Endodermal cell (in vitro differentiated cells): Measurements from ENCODE around the gene TIGD6. TPM values are rescaled to one million over a fixed set of nuclear protein-coding genes. Genes with fewer than 3 reads are reported as not detected.

Experiments
- DNase-seq: peaks from one replicate; pipeline ENCODE4 v3.0.0-alpha.2; 2017
- H3K27ac ChIP-seq: 2 replicates; pipeline ENCODE4 v1.5.1; 2013; ENCODE audit warnings: mild to moderate bottlenecking, low read depth, low read length, moderate library complexity
- H3K27me3 ChIP-seq: 2 replicates; pipeline ENCODE4 v1.6.1; 2013; ENCODE audit warnings: mild to moderate bottlenecking, low read length, moderate library complexity; ENCODE audit not compliant: insufficient read depth, control insufficient read depth, poor library complexity, severe bottlenecking
- H3K36me3 ChIP-seq: 2 replicates; pipeline ENCODE4 v1.7.0; 2013; ENCODE audit warnings: mild to moderate bottlenecking, low read length, moderate library complexity; ENCODE audit not compliant: control insufficient read depth, insufficient read depth
- H3K4me1 ChIP-seq: one replicate; pipeline ENCODE4 v1.7.0; 2013; ENCODE audit warnings: low read length; ENCODE audit not compliant: control insufficient read depth, insufficient read depth
- H3K4me3 ChIP-seq: 2 replicates; pipeline ENCODE4 v1.5.1; 2013; ENCODE audit warnings: mild to moderate bottlenecking, low read length, moderate library complexity
- H3K9ac ChIP-seq: 2 replicates; pipeline ENCODE4 v1.6.1; 2013; ENCODE audit warnings: mild to moderate bottlenecking, low read length, moderate library complexity; ENCODE audit not compliant: poor library complexity, severe bottlenecking; ENCODE audit errors: extremely low read depth
- H3K9me3 ChIP-seq: 2 replicates; pipeline ENCODE4 v1.6.1; 2013; ENCODE audit warnings: mild to moderate bottlenecking, low read length, moderate library complexity; ENCODE audit not compliant: control insufficient read depth
- H3K27ac Mint-ChIP-seq: 2 replicates; pipeline ENCODE4 v1.8.0; 2020; ENCODE audit warnings: mixed read lengths
- H3K27me3 Mint-ChIP-seq: 2 replicates; pipeline ENCODE4 v1.8.0; 2021; ENCODE audit warnings: mild to moderate bottlenecking, mixed read lengths; ENCODE audit not compliant: insufficient read depth
- H3K36me3 Mint-ChIP-seq: 2 replicates; pipeline ENCODE4 v1.8.0; 2020; ENCODE audit warnings: low read depth, mixed read lengths
- H3K4me1 Mint-ChIP-seq: 2 replicates; pipeline ENCODE4 v1.8.0; 2020; ENCODE audit warnings: mixed read lengths
- H3K4me3 Mint-ChIP-seq: 2 replicates; pipeline ENCODE4 v1.8.0; 2020; ENCODE audit warnings: mild to moderate bottlenecking, moderate library complexity, mixed read lengths
- H3K9me3 Mint-ChIP-seq: 2 replicates; pipeline ENCODE4 v1.8.0; 2020; ENCODE audit warnings: mild to moderate bottlenecking, mixed read lengths
- WGBS, 2 experiments: methylation state at CpG; one replicate each; pipeline versions ENCODE4 v1.1.5 to v1.1.7; 2013; ENCODE audit warnings: missing lambda C conversion rate in 2 of 2, mixed read lengths in 1 of 2; ENCODE audit not compliant: insufficient coverage in 1 of 2, insufficient read length in 1 of 2; 5-methylcytosine and 5-hydroxymethylcytosine counted together
- total RNA-seq, 2 donors: library from RNA; stranded (reverse); fragmentation: NEBNext Ultra II Directional in 1 of 2; extraction: Animal tissue kit (Norgen Biotek cat#: 25700) in 1 of 2; gene quantifications; 2 replicates in 1 of 2; 3 replicates in 1 of 2; pipeline ENCODE4 v1.2.1, GENCODE V29; 2021
- TF ChIP-seq, protein P1 (sequence below): fragments of 200-600 bp; sonication (generic); conservative IDR thresholded peaks from 2 replicates; pipeline ENCODE4 v1.5.0; 2021; ENCODE audit warnings: antibody characterized with exemption, mild to moderate bottlenecking

TIGD6 gene
- total RNA-seq, 2 donors from 2014 or later: 3.4 to 3.8 TPM

DNA sequence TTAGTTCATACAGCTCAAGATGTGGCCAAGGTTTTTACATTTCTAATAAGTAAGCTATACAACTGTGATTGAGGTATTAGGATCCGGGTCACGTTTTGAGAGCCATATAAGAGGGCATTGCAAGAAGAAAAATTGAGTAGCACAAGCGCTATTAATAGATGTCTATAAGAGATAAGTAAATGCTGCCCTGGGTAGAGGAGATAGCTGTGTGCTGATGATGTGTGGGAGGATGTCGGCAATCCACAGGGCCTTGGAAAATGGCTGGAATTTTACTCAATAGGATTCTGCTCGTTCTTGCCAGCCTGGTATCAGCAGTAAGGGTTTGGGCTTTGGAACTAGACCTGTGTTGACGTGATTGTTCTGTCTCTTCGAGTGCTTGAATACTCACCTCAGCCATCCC is 44.3 kb upstream of the TIGD6 start:
- Mint-ChIP-seq H3K4me3 (no peak overlapping the region), H3K27me3 (no peaks in the 10 kb centered on the region), H3K9me3 (no peaks in the 10 kb centered on the region), H3K4me1 (no peaks in the 10 kb centered on the region), H3K36me3 (peaks cover 84% of the 10 kb centered on the region), H3K27ac (no peak overlapping the region)
- 91 to 95% methylated on average over 4 to 7 of the region's 7 CpGs for WGBS, 2 experiments
- Histone ChIP-seq H3K36me3 (peaks cover 90% of the 10 kb centered on the region), H3K27ac (no peak overlapping the region), H3K9me3 (no peaks in the 10 kb centered on the region), H3K9ac (no peak overlapping the region), H3K4me1 (no peaks in the 10 kb centered on the region), H3K4me3 (no peak overlapping the region), H3K27me3 (no peaks in the 10 kb centered on the region)
- no peak for DNase-seq
- TF ChIP-seq, protein P1, sequence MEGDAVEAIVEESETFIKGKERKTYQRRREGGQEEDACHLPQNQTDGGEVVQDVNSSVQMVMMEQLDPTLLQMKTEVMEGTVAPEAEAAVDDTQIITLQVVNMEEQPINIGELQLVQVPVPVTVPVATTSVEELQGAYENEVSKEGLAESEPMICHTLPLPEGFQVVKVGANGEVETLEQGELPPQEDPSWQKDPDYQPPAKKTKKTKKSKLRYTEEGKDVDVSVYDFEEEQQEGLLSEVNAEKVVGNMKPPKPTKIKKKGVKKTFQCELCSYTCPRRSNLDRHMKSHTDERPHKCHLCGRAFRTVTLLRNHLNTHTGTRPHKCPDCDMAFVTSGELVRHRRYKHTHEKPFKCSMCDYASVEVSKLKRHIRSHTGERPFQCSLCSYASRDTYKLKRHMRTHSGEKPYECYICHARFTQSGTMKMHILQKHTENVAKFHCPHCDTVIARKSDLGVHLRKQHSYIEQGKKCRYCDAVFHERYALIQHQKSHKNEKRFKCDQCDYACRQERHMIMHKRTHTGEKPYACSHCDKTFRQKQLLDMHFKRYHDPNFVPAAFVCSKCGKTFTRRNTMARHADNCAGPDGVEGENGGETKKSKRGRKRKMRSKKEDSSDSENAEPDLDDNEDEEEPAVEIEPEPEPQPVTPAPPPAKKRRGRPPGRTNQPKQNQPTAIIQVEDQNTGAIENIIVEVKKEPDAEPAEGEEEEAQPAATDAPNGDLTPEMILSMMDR: no peak

DNA sequence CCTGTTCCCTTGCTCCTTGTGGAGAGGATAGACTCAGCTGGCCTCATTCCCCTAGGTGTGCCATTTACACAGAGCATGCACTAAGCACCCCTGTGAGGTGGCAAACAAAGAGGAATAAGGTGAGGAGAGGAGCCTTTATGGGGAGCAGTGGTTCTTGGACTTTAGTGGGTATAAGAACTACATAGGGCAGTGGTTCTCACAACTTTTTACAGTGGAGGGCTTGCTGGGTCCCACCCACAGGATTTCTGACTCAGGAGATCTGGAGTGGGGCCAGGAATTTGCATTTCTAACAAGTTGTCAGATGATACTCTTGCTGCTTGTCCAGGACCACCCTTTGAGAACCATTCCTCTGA is 43.9 kb upstream of the TIGD6 start:
- no peak for DNase-seq
- TF ChIP-seq, protein P1: no peak

DNA sequence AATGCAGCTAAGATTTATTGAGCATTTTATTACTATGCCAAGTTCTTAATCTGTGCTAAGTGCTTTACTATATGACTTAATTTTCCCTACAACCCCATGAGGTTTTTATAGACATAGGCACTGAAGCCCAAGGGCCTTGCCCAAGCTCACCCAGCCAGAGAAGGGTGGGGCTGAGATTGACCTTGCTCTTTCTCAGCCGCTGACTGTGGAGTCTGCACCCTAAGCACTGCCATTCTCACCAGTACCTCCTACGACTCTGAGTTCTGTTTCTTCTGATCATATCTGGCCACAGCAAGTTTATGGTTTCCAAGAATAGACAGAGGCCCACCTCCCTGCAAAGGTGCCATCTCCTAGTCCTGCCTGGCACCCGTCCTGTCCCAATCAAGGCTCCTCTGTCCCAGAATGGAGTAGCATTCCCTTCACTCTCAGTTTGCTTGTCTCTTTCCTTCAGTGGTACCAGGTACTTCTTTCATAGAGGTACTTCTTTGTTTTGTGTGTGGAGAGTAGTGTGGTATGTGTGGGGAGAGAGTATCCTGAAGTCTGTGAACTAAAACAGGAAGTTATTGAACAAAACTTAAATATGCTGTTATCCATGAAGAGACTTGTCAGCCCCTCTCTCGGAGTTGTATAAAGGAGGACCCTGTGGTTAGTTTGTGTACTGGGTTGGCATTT is 43.3 kb upstream of the TIGD6 start:
- Mint-ChIP-seq H3K4me3 (no peak overlapping the region), H3K36me3 (peaks cover 75% of the 10 kb centered on the region), H3K9me3 (no peaks in the 10 kb centered on the region), H3K27ac (peak overlapping the region; percentile 28), H3K4me1 (no peaks in the 10 kb centered on the region), H3K27me3 (no peaks in the 10 kb centered on the region)
- peaks cover 88% of the 10 kb centered on the region for H3K36me3 ChIP-seq
- TF ChIP-seq, protein P1: no peak
- H3K4me3 ChIP-seq: no peak overlapping the region
- H3K4me1 ChIP-seq: no peaks in the 10 kb centered on the region
- H3K27ac ChIP-seq: no peak overlapping the region
- no peaks in the 10 kb centered on the region for H3K9me3 ChIP-seq
- 87 to 94% methylated on average over 3 to 4 of the region's 4 CpGs for WGBS, 2 experiments
- DNase-seq: no peak
- H3K27me3 ChIP-seq: no peaks in the 10 kb centered on the region
- no peak overlapping the region for H3K9ac ChIP-seq

More for the DNA sequence above, 43.9 kb upstream of the TIGD6 start:
- Mint-ChIP-seq H3K36me3 (peaks cover 80% of the 10 kb centered on the region), H3K9me3 (no peaks in the 10 kb centered on the region), H3K27ac (no peak overlapping the region), H3K4me1 (no peaks in the 10 kb centered on the region), H3K27me3 (no peaks in the 10 kb centered on the region), H3K4me3 (no peak overlapping the region)
- Histone ChIP-seq H3K4me3 (no peak overlapping the region), H3K9me3 (no peaks in the 10 kb centered on the region), H3K27ac (no peak overlapping the region), H3K36me3 (peaks cover 89% of the 10 kb centered on the region), H3K27me3 (no peaks in the 10 kb centered on the region), H3K4me1 (no peaks in the 10 kb centered on the region), H3K9ac (no peak overlapping the region)
